ENCODE data around the gene RGS9BP. TPM values are rescaled to one million over a fixed set of nuclear protein-coding genes. Genes with fewer than 3 reads are reported as not detected.

RGS9BP gene
- total and polyA plus RNA-seq, 2 of the 13 experiments (the other 11 are each of a cell fraction or from before 2014, with no cell fraction given) = 0.01 TPM; not detected in 1

- TF ChIP-seq POGK (CRISPR knock-in tag; conservative IDR thresholded peaks at IDR 0.05) (0 out of 2 replicates have a peak, but pooled peaks have one; percentile 25), ARID4A (CRISPR knock-in tag; IDR thresholded peaks at IDR 0.05; ENCODE audit: borderline replicate concordance) (peak; percentile 52), HNF4A (CRISPR knock-in tag; IDR thresholded peaks at IDR 0.05) (peak; percentile 8; the same call in 1 of the 2 replicates), ZFP36 (IDR thresholded peaks at IDR 0.05; ENCODE audit: borderline replicate concordance, low read depth, low read length, partially characterized antibody) (no peak), ADNP (CRISPR knock-in tag; IDR thresholded peaks at IDR 0.05) (no peak), FUBP1 (CRISPR knock-in tag; IDR thresholded peaks at IDR 0.05; ENCODE audit: borderline replicate concordance) (no peak), ATRX (CRISPR knock-in tag; IDR thresholded peaks at IDR 0.05; ENCODE audit: borderline replicate concordance) (no peak), SIN3A (IDR thresholded peaks at IDR 0.05; ENCODE audit: borderline replicate concordance, low read depth, low read length) (peak; percentile 77; the same call in 1 of the 2 replicates), ZNF407 (CRISPR knock-in tag; IDR thresholded peaks at IDR 0.05; ENCODE audit: not compliant biosample characterization) (no peak)
Observed at GRCh38 chr19:32691291-32691951, 15.8 kb downstream of the RGS9BP start, which contains the start of gene NUDT19 (continued).

Measured in HepG2 (cell line).